HepG2 (cell line): Measurements from ENCODE around the gene RERG. TPM values are rescaled to one million over a fixed set of nuclear protein-coding genes. Genes with fewer than 3 reads are reported as not detected.

Source experiments
- ATAC-seq: fragments of 200-7000 bp; cut with Tn5 transposase; 3 replicates; pipeline ENCODE4 v1.9.1; 2020; ENCODE audit warnings: mild to moderate bottlenecking, moderate library complexity
- BruUV-seq: library from RNA; stranded (reverse); fragments of 400-500 nt; replicated peaks from 2 replicates; lab custom pipeline; 2021; lab: Mats Ljungman, UMichigan
- CTCF ChIA-PET: fragments of 300-600 bp; formaldehyde crosslinking; extraction: SDS; loops from one replicate; lab custom pipeline; 2021; ENCODE audit warnings: low total read pairs, inconsistent platforms, low intra/inter-chr PET ratio; lab: Yijun Ruan, JAX
- POLR2A ChIA-PET: fragments of 350-600 bp; sonication (Branson Sonifier 250); formaldehyde crosslinking; loops from one replicate; lab custom pipeline; 2020; ENCODE audit warnings: antibody characterized with exemption, inconsistent platforms; lab: Yijun Ruan, JAX
- DNase-seq: peaks from one replicate; pipeline ENCODE4 v3.0.0-alpha.2; 2015; ENCODE audit warnings: low spot score
- FAIRE-seq: peaks from 3 replicates; lab custom pipeline; 2011; peaks lifted over from hg19 to GRCh38; lab: Jason Lieb, UNC
- H2AFZ ChIP-seq: one replicate; pipeline ENCODE4 v1.6.1; 2011; ENCODE audit warnings: low read length, inconsistent platforms
- H3K27ac ChIP-seq: fragments of 300-600 bp; 3 replicates; pipeline ENCODE4 v1.8.0; 2011; ENCODE audit warnings: mixed run types, mild to moderate bottlenecking, mixed read lengths, low read length, inconsistent platforms; ENCODE audit not compliant: insufficient read depth; ENCODE audit errors: extremely low read length
- H3K27me3 ChIP-seq, 2 experiments: fragments of 200-600 bp in 1 of 2; 2 replicates in 1 of 2; 3 replicates in 1 of 2; pipeline versions ENCODE4 v1.6.0 to v1.8.0; 2011; ENCODE audit warnings: low read length in 2 of 2, mild to moderate bottlenecking in 2 of 2, moderate library complexity in 2 of 2, inconsistent platforms in 1 of 2; ENCODE audit not compliant: insufficient read depth in 2 of 2, control insufficient read depth in 1 of 2
- H3K36me3 ChIP-seq, 2 experiments: fragments of 200-600 bp in 1 of 2; replicated peaks in 1 of 2; 2 replicates in 1 of 2; 3 replicates in 1 of 2; pipeline versions ENCODE4 v1.5.1 to v1.8.0; 2011; ENCODE audit warnings: low read length in 2 of 2, inconsistent platforms in 1 of 2; ENCODE audit not compliant: insufficient read depth in 2 of 2, control insufficient read depth in 1 of 2
- H3K4me1 ChIP-seq: 2 replicates; pipeline ENCODE4 v1.5.1; 2012; ENCODE audit warnings: low read length, inconsistent platforms; ENCODE audit not compliant: insufficient read depth
- H3K4me2 ChIP-seq: 2 replicates; pipeline ENCODE4 v1.6.0; 2011; ENCODE audit warnings: low read depth, low read length, inconsistent platforms
- H3K4me3 ChIP-seq, 3 experiments: fragments of 200-600 bp in 1 of 3; sonication (generic), shearing (Covaris generic) in 1 of 3; replicated peaks in 1 of 3; 2 replicates each; pipeline ENCODE4 v1.5.1; 2011 to 2016; ENCODE audit warnings: low read length in 3 of 3, inconsistent platforms in 2 of 3, low read depth in 2 of 3, mild to moderate bottlenecking in 2 of 3, control low read depth in 1 of 3, mixed read lengths in 1 of 3; ENCODE audit not compliant: insufficient read depth in 1 of 3
- H3K79me2 ChIP-seq: one replicate; pipeline ENCODE4 v1.6.1; 2011; ENCODE audit warnings: low read length, inconsistent platforms; ENCODE audit not compliant: insufficient read depth
- H3K9ac ChIP-seq: 2 replicates; pipeline ENCODE4 v1.6.0; 2011; ENCODE audit warnings: mild to moderate bottlenecking, low read depth, low read length, inconsistent platforms; ENCODE audit not compliant: insufficient read depth
- H3K9me3 ChIP-seq: 2 replicates; pipeline ENCODE4 v1.5.1; 2012; ENCODE audit warnings: mild to moderate bottlenecking, low read length
- H4K20me1 ChIP-seq: 2 replicates; pipeline ENCODE4 v1.6.0; 2011; ENCODE audit warnings: inconsistent platforms, mild to moderate bottlenecking, low read length, moderate library complexity; ENCODE audit not compliant: insufficient read depth
- FOXK1 ChIP-seq: sonication (generic); formaldehyde crosslinking; IDR thresholded peaks from 2 replicates; pipeline ENCODE4 v1.4.0; 2020; ENCODE audit warnings: low read depth, missing genetic modification reagents, borderline replicate concordance
- GABPA ChIP-seq, 2 experiments: IDR thresholded peaks; 2 replicates each; pipeline ENCODE4 v1.6.1; 2011 to 2016; ENCODE audit warnings: low read depth in 2 of 2, low read length in 1 of 2, missing biosample characterization in 1 of 2, missing genetic modification characterization in 1 of 2
- HNRNPLL ChIP-seq: fragments of 200-400 bp; formaldehyde crosslinking; IDR thresholded peaks from 2 replicates; pipeline ENCODE4 v1.6.1; 2017; ENCODE audit warnings: mild to moderate bottlenecking, low read depth, low read length; ENCODE audit not compliant: poor library complexity, severe bottlenecking
- IKZF5 ChIP-seq: IDR thresholded peaks from 2 replicates; pipeline ENCODE4 v1.6.1; 2018; ENCODE audit warnings: missing genetic modification reagents, mild to moderate bottlenecking, missing compliant biosample characterization
- MAZ ChIP-seq, 2 experiments: sonication (generic) in 1 of 2; formaldehyde crosslinking in 1 of 2; IDR thresholded peaks; 2 replicates each; pipeline versions ENCODE4 v1.5.0 to v1.6.1; 2012 to 2020; ENCODE audit warnings: low read depth in 2 of 2, mild to moderate bottlenecking in 2 of 2, borderline replicate concordance in 1 of 2, improper control_type of control experiment in 1 of 2, low read length in 1 of 2, missing genetic modification reagents in 1 of 2, moderate library complexity in 1 of 2
- PRMT3 ChIP-seq: sonication (generic); formaldehyde crosslinking; IDR thresholded peaks from 2 replicates; pipeline ENCODE4 v1.8.1; 2022; ENCODE audit warnings: low read depth, mild to moderate bottlenecking, moderate library complexity, missing genetic modification reagents, borderline replicate concordance
- SMARCC2 ChIP-seq: fragments of 450-650 bp; IDR thresholded peaks from 2 replicates; pipeline ENCODE4 v1.6.1; 2017; ENCODE audit warnings: antibody characterized with exemption, mild to moderate bottlenecking
- SP4 ChIP-seq: sonication (generic); formaldehyde crosslinking; IDR thresholded peaks from 2 replicates; pipeline ENCODE4 v1.8.1; 2023; ENCODE audit warnings: mild to moderate bottlenecking, missing genetic modification reagents
- YEATS4 ChIP-seq: sonication (generic); formaldehyde crosslinking; IDR thresholded peaks from 2 replicates; pipeline ENCODE4 v1.4.0; 2020; ENCODE audit warnings: missing genetic modification reagents, borderline replicate concordance
- ZFY ChIP-seq: sonication (generic); formaldehyde crosslinking; IDR thresholded peaks from 2 replicates; pipeline ENCODE4 v1.4.0; 2020; ENCODE audit warnings: missing genetic modification reagents
- ZNF224 ChIP-seq: sonication (generic); formaldehyde crosslinking; IDR thresholded peaks from 2 replicates; pipeline ENCODE4 v1.5.0; 2020; ENCODE audit warnings: mild to moderate bottlenecking, missing genetic modification reagents
- ZNF33A ChIP-seq: sonication (generic); formaldehyde crosslinking; IDR thresholded peaks from 2 replicates; pipeline ENCODE4 v1.5.1; 2020; ENCODE audit warnings: missing genetic modification reagents, mild to moderate bottlenecking, moderate library complexity, borderline replicate concordance
- ZNF34 ChIP-seq: sonication (generic); formaldehyde crosslinking; IDR thresholded peaks from 2 replicates; pipeline ENCODE4 v1.4.0; 2020; ENCODE audit warnings: mild to moderate bottlenecking, missing genetic modification reagents, borderline replicate concordance
- ZNF775 ChIP-seq: sonication (generic); formaldehyde crosslinking; IDR thresholded peaks from 2 replicates; pipeline ENCODE4 v1.4.0; 2020; ENCODE audit warnings: missing genetic modification reagents, mild to moderate bottlenecking, moderate library complexity, borderline replicate concordance
- WGBS: methylation state at CpG from one replicate; pipeline ENCODE4 v1.1.6; 2017; ENCODE audit warnings: low lambda C conversion rate; 5-methylcytosine and 5-hydroxymethylcytosine counted together
- in situ Hi-C: cut with HindIII; loops from 2 replicates; pipeline ENCODE4 v1.10.0; 2017; ENCODE audit warnings: low pct_unique_long_range_greater_than_20kb; ENCODE audit not compliant: extremely low pct_ligation_motif_present
- intact Hi-C: fragments of 100-400 bp; cut with micrococcal nuclease; formaldehyde crosslinking; loops from one replicate; pipeline ENCODE4 v1.10.0; 2022; ENCODE audit not compliant: unreplicated experiment
- polyA plus RNA-seq, 8 experiments: library from polyadenylated mRNA; depleted of rRNA in 3 of 8; stranded (reverse) in 7 of 8; unstranded in 1 of 8; fragments of >200 nt; fragmentation: Illumina TruSeq in 4 of 8; extraction: Trizol in 4 of 8; gene quantifications; 2 replicates each; pipeline versions ENCODE4 v1.2.1 to v1.2.3, GENCODE V29; 2011 to 2016; ENCODE audit warnings: low read depth in 4 of 8, missing spikeins in 1 of 8, mixed read lengths in 1 of 8; ENCODE audit not compliant: insufficient read depth in 1 of 8
- total RNA-seq, 5 experiments: library from RNA; depleted of rRNA; stranded (reverse); fragments of >200 nt; fragmentation: Illumina TruSeq; extraction: Trizol; gene quantifications; 2 replicates each; pipeline ENCODE4 v1.2.3, GENCODE V29; 2016; ENCODE audit warnings: low read depth in 1 of 5
- TF ChIP-seq, protein P1 (sequence below): sonication (generic); formaldehyde crosslinking; IDR thresholded peaks from 2 replicates; pipeline ENCODE4 v1.5.0; 2020; ENCODE audit warnings: missing genetic modification reagents
- TF ChIP-seq, protein P2 (sequence below): sonication (generic); formaldehyde crosslinking; IDR thresholded peaks from 2 replicates; pipeline ENCODE4 v1.5.1; 2020; ENCODE audit warnings: missing genetic modification reagents, mild to moderate bottlenecking, borderline replicate concordance

Gene RERG
- total and polyA plus RNA-seq, 2 of the 13 experiments (the other 11 are each of a cell fraction or from before 2014, with no cell fraction given) = not detected

DNA sequence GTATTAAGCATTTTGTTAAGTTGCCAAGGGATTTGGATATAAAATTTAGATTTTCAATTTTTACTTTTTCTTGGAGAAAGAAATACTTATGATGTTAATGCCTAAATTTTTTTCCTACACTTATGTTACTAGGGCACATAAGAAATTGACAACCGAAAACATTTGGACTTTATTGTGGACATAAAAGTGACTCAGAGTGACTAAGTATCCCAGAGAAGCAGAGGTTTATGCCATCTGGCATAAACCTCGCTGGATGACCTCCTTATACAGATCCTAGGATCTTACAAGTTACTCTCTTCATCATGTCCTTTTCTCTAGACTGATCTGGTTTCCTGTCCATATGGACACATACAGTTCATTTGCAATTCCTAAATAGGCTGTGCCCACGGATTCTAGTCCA is 89.8 kb downstream of the RERG start:
- Histone ChIP-seq H4K20me1 (no peaks in the 10 kb centered on the region), H3K9me3 (no peaks in the 10 kb centered on the region), H2AFZ (no peak overlapping the region), H3K79me2 (no peaks in the 10 kb centered on the region), H3K4me2 (no peak overlapping the region), H3K27me3 (no peaks in the 10 kb centered on the region), H3K36me3 (no peaks in the 10 kb centered on the region), H3K4me3 (no peak overlapping the region), H3K9ac (no peak overlapping the region), H3K27ac (no peak overlapping the region), H3K4me1 (no peaks in the 10 kb centered on the region)
- no TSS peak for BruUV-seq
- ATAC-seq (no peak), DNase-seq (no peak), FAIRE-seq (no peak)
- WGBS = under 1% methylated on average over 3 of the region's 3 CpGs
- TF ChIP-seq, protein P1, sequence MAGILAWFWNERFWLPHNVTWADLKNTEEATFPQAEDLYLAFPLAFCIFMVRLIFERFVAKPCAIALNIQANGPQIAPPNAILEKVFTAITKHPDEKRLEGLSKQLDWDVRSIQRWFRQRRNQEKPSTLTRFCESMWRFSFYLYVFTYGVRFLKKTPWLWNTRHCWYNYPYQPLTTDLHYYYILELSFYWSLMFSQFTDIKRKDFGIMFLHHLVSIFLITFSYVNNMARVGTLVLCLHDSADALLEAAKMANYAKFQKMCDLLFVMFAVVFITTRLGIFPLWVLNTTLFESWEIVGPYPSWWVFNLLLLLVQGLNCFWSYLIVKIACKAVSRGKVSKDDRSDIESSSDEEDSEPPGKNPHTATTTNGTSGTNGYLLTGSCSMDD = no peak
- ChIA-PET CTCF (no interaction called here), POLR2A (no interaction called here)
- in situ Hi-C loops (no loop called here), intact Hi-C loops (no loop called here)

GRCh38 chr12:15130541-15130940 is 90.7 kb downstream of the RERG start:
- no TSS peak for BruUV-seq
- H3K4me3 ChIP-seq = no peak overlapping the region
- no peak for FAIRE-seq
- no peak overlapping the region for H2AFZ ChIP-seq
- no peaks in the 10 kb centered on the region for H3K4me1 ChIP-seq
- no peak overlapping the region for H3K27ac ChIP-seq
- no peaks in the 10 kb centered on the region for H3K9me3 ChIP-seq
- CTCF ChIA-PET = no interaction called here
- in situ Hi-C loops (no loop called here), intact Hi-C loops (no loop called here)
- H3K79me2 ChIP-seq = no peaks in the 10 kb centered on the region
- H4K20me1 ChIP-seq = no peaks in the 10 kb centered on the region
- POLR2A ChIA-PET = no interaction called here
- no peak overlapping the region for H3K9ac ChIP-seq
- no peak for ATAC-seq
- no peaks in the 10 kb centered on the region for H3K36me3 ChIP-seq
- no peak for DNase-seq
- no peaks in the 10 kb centered on the region for H3K27me3 ChIP-seq
- H3K4me2 ChIP-seq = no peak overlapping the region
- no peak for TF ChIP-seq IKZF5
- TF ChIP-seq MAZ (IDR thresholded peaks at IDR 0.05; ENCODE audit: borderline replicate concordance, low read depth, low read length) = no peak
- TF ChIP-seq MAZ (CRISPR knock-in tag; IDR thresholded peaks at IDR 0.05; ENCODE audit: low read depth) = no peak
- no peak for TF ChIP-seq FOXK1 (CRISPR knock-in tag)
- TF ChIP-seq SP4 (CRISPR knock-in tag) = no peak
- TF ChIP-seq, protein P2, sequence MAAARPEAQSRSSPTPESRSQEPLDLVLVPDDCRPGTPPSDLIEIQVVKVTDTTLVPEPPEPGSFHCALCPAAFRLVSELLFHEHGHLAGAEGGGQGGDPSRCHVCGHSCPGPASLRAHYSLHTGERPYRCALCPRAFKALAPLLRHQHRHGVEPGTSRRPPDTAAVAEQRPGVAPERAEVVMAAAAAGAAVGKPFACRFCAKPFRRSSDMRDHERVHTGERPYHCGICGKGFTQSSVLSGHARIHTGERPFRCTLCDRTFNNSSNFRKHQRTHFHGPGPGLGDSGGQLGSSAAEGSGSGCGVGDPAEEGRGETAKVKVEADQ (CRISPR knock-in tag) = no peak
- TF ChIP-seq YEATS4 = no peak
- no peak for TF ChIP-seq PRMT3
- TF ChIP-seq GABPA (IDR thresholded peaks at IDR 0.05; ENCODE audit: low read depth, low read length) = no peak
- no peak for TF ChIP-seq GABPA (CRISPR knock-in tag; IDR thresholded peaks at IDR 0.05; ENCODE audit: low read depth)
- no peak for TF ChIP-seq SMARCC2
- TF ChIP-seq ZNF34 (CRISPR knock-in tag) = no peak
- no peak for TF ChIP-seq HNRNPLL
- no peak for TF ChIP-seq ZNF775 (CRISPR knock-in tag)
- no peak for TF ChIP-seq ZNF224 (CRISPR knock-in tag)
- TF ChIP-seq ZNF33A (CRISPR knock-in tag) = no peak
- TF ChIP-seq ZFY (CRISPR knock-in tag) = no peak
